ENCODE data around the gene OR12D3.

- TF ChIP-seq CTCF (IDR thresholded peaks at IDR 0.05; ENCODE audit: extremely low read depth in 1 of 2, insufficient read depth in 1 of 2, low read depth in 1 of 2, low read length in 2 of 2) (no peak), POLR2A (IDR thresholded peaks at IDR 0.05; ENCODE audit: low read depth, low read length) (no peak)
Observed at GRCh38 chr6:29345380-29345779, 29.7 kb downstream of the OR12D3 start.

All from endothelial cell of umbilical vein (primary cell).